LHCN-M2 (cell line): Measurements from ENCODE around the gene ADAMTS1. TPM values are rescaled to one million over a fixed set of nuclear protein-coding genes. Genes with fewer than 3 reads are reported as not detected.

Source experiments
- DNase-seq: peaks from one replicate; pipeline ENCODE4 v3.0.0-alpha.2; 2012; ENCODE audit warnings: low read depth
- total RNA-seq: library from RNA; depleted of rRNA; stranded (reverse); fragments of >200 nt; gene quantifications from 2 replicates; pipeline ENCODE4 v1.2.3, GENCODE V29; 2014

ADAMTS1 gene
- total RNA-seq, 1 experiment from 2014 or later = 82.8 TPM

GRCh38 chr21:26813426-26813998 is 31.7 kb downstream of the ADAMTS1 start:
- no peak for DNase-seq

GRCh38 chr21:26812173-26812572 is 33.0 kb downstream of the ADAMTS1 start:
- no peak for DNase-seq

GRCh38 chr21:26811482-26811881 is 33.7 kb downstream of the ADAMTS1 start:
- no peak for DNase-seq

- peak; percentile 33 for DNase-seq
These were observed 34.4 kb downstream of the ADAMTS1 start for GRCh38 chr21:26810676-26811415.

- no peak for DNase-seq
These were observed 34.9 kb downstream of the ADAMTS1 start for GRCh38 chr21:26810266-26810665.

- DNase-seq = no peak
These were observed 35.5 kb downstream of the ADAMTS1 start for GRCh38 chr21:26809745-26810144.

GRCh38 chr21:26806801-26807295 is 38.4 kb downstream of the ADAMTS1 start:
- peak; percentile 73 for DNase-seq

- DNase-seq = no peak
These were observed 40.2 kb downstream of the ADAMTS1 start for GRCh38 chr21:26804895-26805609.

GRCh38 chr21:26801498-26801897 is 43.7 kb downstream of the ADAMTS1 start:
- peak; percentile 63 for DNase-seq

- DNase-seq = no peak
These were observed 44.2 kb downstream of the ADAMTS1 start for GRCh38 chr21:26800970-26801431.

GRCh38 chr21:26800455-26800854 is 44.8 kb downstream of the ADAMTS1 start:
- no peak for DNase-seq

GRCh38 chr21:26800001-26800400 is 45.2 kb downstream of the ADAMTS1 start:
- DNase-seq = no peak

GRCh38 chr21:26798856-26799751 is 46.1 kb downstream of the ADAMTS1 start:
- no peak for DNase-seq

- no peak for DNase-seq
These were observed 47.2 kb downstream of the ADAMTS1 start for GRCh38 chr21:26797878-26798456.

GRCh38 chr21:26795866-26796329 is 49.3 kb downstream of the ADAMTS1 start:
- peak; percentile 88 for DNase-seq

GRCh38 chr21:26795412-26795805 is 49.8 kb downstream of the ADAMTS1 start:
- no peak for DNase-seq

GRCh38 chr21:26794597-26795411 is 50.4 kb downstream of the ADAMTS1 start:
- no peak for DNase-seq

GRCh38 chr21:26790296-26790695 is 54.9 kb downstream of the ADAMTS1 start:
- no peak for DNase-seq

- no peak for DNase-seq
These were observed 56.4 kb downstream of the ADAMTS1 start for GRCh38 chr21:26788790-26789189.
